HCT116 (cell line): ENCODE results near the gene ANKMY2. TPM values are rescaled to one million over a fixed set of nuclear protein-coding genes. Genes with fewer than 3 reads are reported as not detected.

Experiments used
- ATAC-seq: fragments of 200-7000 bp; cut with Tn5 transposase; 2 replicates; pipeline ENCODE4 v1.9.1; 2020; ENCODE audit warnings: mild to moderate bottlenecking, moderate library complexity
- BruUV-seq: library from RNA; stranded (reverse); fragments of 400-500 nt; replicated peaks from 2 replicates; lab custom pipeline; 2021; lab: Mats Ljungman, UMichigan
- CTCF ChIA-PET: fragments of 300-600 bp; sonication (Branson Sonifier 250); formaldehyde crosslinking; loops from one replicate; lab custom pipeline; 2021; ENCODE audit warnings: antibody characterized with exemption; lab: Charles Lee
- POLR2A ChIA-PET: fragments of 300-600, 350-600 bp; sonication (Branson Sonifier 250); formaldehyde crosslinking; loops from one replicate; lab custom pipeline; 2021; ENCODE audit warnings: antibody characterized with exemption; lab: Charles Lee
- RAD21 ChIA-PET, 2 experiments: fragments of 300-600 bp; sonication (Branson Sonifier 250); formaldehyde crosslinking; loops; one replicate each; lab custom pipeline; 2023; ENCODE audit warnings: low total read pairs in 2 of 2; ENCODE audit not compliant: uncharacterized antibody in 2 of 2, unreplicated experiment in 2 of 2, low non-redundant PET in 1 of 2; lab: Charles Lee
- DNase-seq: peaks from one replicate; pipeline ENCODE4 v3.0.0-alpha.2; 2010; ENCODE audit warnings: low read depth, low spot score
- H2AFZ ChIP-seq: fragments of 200-600 bp; shearing (Covaris generic), sonication (generic); 2 replicates; pipeline ENCODE4 v1.6.1; 2017; ENCODE audit warnings: low read depth, mixed run types, mixed read lengths, antibody characterized with exemption, low read length; ENCODE audit not compliant: poor library complexity, severe bottlenecking
- H3K27ac ChIP-seq: 2 replicates; pipeline ENCODE4 v1.5.1; 2012; ENCODE audit warnings: low read depth, low read length
- H3K27me3 ChIP-seq: fragments of 200-600 bp; sonication (generic); 2 replicates; pipeline ENCODE4 v1.6.1; 2016; ENCODE audit warnings: mixed run types, low read length, mixed read lengths; ENCODE audit not compliant: insufficient read depth
- H3K36me3 ChIP-seq, 2 experiments: fragments of 200-500 bp in 1 of 2; fragments of 200-600 bp in 1 of 2; sonication (Bioruptor generic) in 1 of 2; sonication (generic) in 1 of 2; 2 replicates each; pipeline versions ENCODE4 v1.5.1 to v1.6.1; 2014 to 2016; ENCODE audit warnings: low read length in 2 of 2, inconsistent platforms in 1 of 2, mixed read lengths in 1 of 2, mixed run types in 1 of 2; ENCODE audit not compliant: insufficient read depth in 2 of 2, control insufficient read depth in 1 of 2
- H3K4me1 ChIP-seq, 2 experiments: fragments of 200-600 bp in 1 of 2; sonication (generic) in 1 of 2; 2 replicates each; pipeline versions ENCODE4 v1.5.1 to v1.6.1; 2012 to 2017; ENCODE audit warnings: low read length in 2 of 2, inconsistent platforms in 1 of 2, mild to moderate bottlenecking in 1 of 2, mixed read lengths in 1 of 2, mixed run types in 1 of 2, moderate library complexity in 1 of 2; ENCODE audit not compliant: insufficient read depth in 2 of 2, control insufficient read depth in 1 of 2
- H3K4me2 ChIP-seq: fragments of 200-600 bp; sonication (generic); 2 replicates; pipeline ENCODE4 v1.6.1; 2017; ENCODE audit warnings: mixed run types, low read length, mixed read lengths
- H3K4me3 ChIP-seq, 2 experiments: fragments of 200-600 bp in 1 of 2; sonication (generic) in 1 of 2; replicated peaks in 1 of 2; 2 replicates each; pipeline ENCODE4 v1.5.1; 2011 to 2016; ENCODE audit warnings: low read length in 2 of 2, control low read depth in 1 of 2, low read depth in 1 of 2, mild to moderate bottlenecking in 1 of 2, mixed read lengths in 1 of 2, mixed run types in 1 of 2
- H3K79me2 ChIP-seq: fragments of 200-600 bp; sonication (generic); 2 replicates; pipeline ENCODE4 v1.6.1; 2017; ENCODE audit warnings: mild to moderate bottlenecking, mixed run types, low read length, moderate library complexity, mixed read lengths; ENCODE audit not compliant: insufficient read depth
- H3K9ac ChIP-seq: fragments of 200-600 bp; sonication (generic); 2 replicates; pipeline ENCODE4 v1.6.1; 2016; ENCODE audit warnings: low read length, mixed read lengths
- H3K9me2 ChIP-seq: fragments of 200-600 bp; sonication (generic), shearing (Covaris generic); 2 replicates; pipeline ENCODE4 v1.6.1; 2017; ENCODE audit warnings: mixed run types, mild to moderate bottlenecking, moderate library complexity; ENCODE audit not compliant: insufficient read depth
- H3K9me3 ChIP-seq, 2 experiments: fragments of 200-500 bp in 1 of 2; fragments of 200-600 bp in 1 of 2; sonication (Bioruptor generic) in 1 of 2; sonication (generic) in 1 of 2; 2 replicates each; pipeline ENCODE4 v1.6.1; 2014 to 2017; ENCODE audit warnings: low read length in 2 of 2, mixed read lengths in 2 of 2, inconsistent platforms in 1 of 2, low read depth in 1 of 2, mild to moderate bottlenecking in 1 of 2, mixed run types in 1 of 2, moderate library complexity in 1 of 2; ENCODE audit not compliant: control insufficient read depth in 1 of 2, insufficient read depth in 1 of 2
- H4K20me1 ChIP-seq: fragments of 200-600 bp; sonication (generic), shearing (Covaris generic); 2 replicates; pipeline ENCODE4 v1.6.1; 2017; ENCODE audit warnings: mixed run types, mild to moderate bottlenecking, moderate library complexity; ENCODE audit not compliant: insufficient read depth
- CBX3 ChIP-seq: IDR thresholded peaks from 2 replicates; pipeline ENCODE4 v1.6.1; 2012; ENCODE audit warnings: low read depth
- ELF1 ChIP-seq: IDR thresholded peaks from 2 replicates; pipeline ENCODE4 v1.6.1; 2012; ENCODE audit warnings: low read depth, borderline replicate concordance
- EZH2 ChIP-seq: fragments of 200-600 bp; sonication (generic); IDR thresholded peaks from 2 replicates; pipeline ENCODE4 v1.6.1; 2017; ENCODE audit warnings: antibody characterized with exemption, mixed run types
- JUND ChIP-seq: IDR thresholded peaks from 2 replicates; pipeline ENCODE4 v1.6.1; 2012
- POLR2AphosphoS5 ChIP-seq: IDR thresholded peaks from 2 replicates; pipeline ENCODE4 v1.6.1; 2011; ENCODE audit warnings: mild to moderate bottlenecking, low read depth, low read length, moderate library complexity
- REST ChIP-seq: IDR thresholded peaks from 2 replicates; pipeline ENCODE4 v1.6.1; 2012; ENCODE audit warnings: low read depth
- SIN3A ChIP-seq: IDR thresholded peaks from 2 replicates; pipeline ENCODE4 v1.6.1; 2012; ENCODE audit warnings: low read depth
- SP1 ChIP-seq: IDR thresholded peaks from 2 replicates; pipeline ENCODE4 v1.6.1; 2012; ENCODE audit warnings: low read depth
- SRF ChIP-seq: IDR thresholded peaks from 2 replicates; pipeline ENCODE4 v1.6.1; 2012; ENCODE audit warnings: low read depth
- TCF7L2 ChIP-seq: IDR thresholded peaks from 2 replicates; pipeline ENCODE4 v1.7.0; 2011; ENCODE audit warnings: borderline replicate concordance, inconsistent platforms; ENCODE audit not compliant: insufficient read depth, insufficient read length; ENCODE audit errors: extremely low read depth
- ZNF274 ChIP-seq: fragments of 200-500 bp; sonication (Bioruptor generic); IDR thresholded peaks from 2 replicates; pipeline ENCODE4 v1.6.1; 2014; ENCODE audit warnings: mild to moderate bottlenecking, low read depth, low read length, inconsistent platforms
- intact Hi-C: fragments of 100-400 bp; cut with micrococcal nuclease; formaldehyde crosslinking; loops from 2 replicates; pipeline ENCODE4 v1.10.0; 2022
- total RNA-seq: library from RNA; stranded (reverse); gene quantifications from one replicate; pipeline ENCODE4 v1.2.1, GENCODE V29; 2021; ENCODE audit not compliant: unreplicated experiment
- TF ChIP-seq, protein P1 (sequence below): IDR thresholded peaks from 2 replicates; pipeline ENCODE4 v1.6.1; 2012

Gene ANKMY2
- total RNA-seq, 1 experiment from 2014 or later: 24.9 TPM

DNA sequence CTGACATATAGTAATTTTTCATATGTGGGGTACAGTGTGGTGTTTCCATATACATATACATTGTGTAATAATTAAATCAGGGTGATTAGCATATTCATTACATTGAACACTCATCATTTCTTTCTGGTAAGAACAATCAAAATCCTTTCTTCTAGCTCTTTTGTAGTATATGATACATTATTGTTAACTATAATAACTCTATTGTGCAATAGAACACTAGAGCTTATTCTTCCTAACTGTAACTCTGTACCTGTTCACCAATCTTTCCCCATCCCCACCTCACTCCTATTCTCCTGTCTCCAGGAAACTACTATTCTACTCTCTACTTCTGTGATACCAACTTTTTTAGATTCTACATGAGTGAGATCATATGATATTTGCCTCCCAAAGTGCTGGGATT is 9.8 kb upstream of the ANKMY2 start (continued):
- TF ChIP-seq REST (no peak), ZNF274 (no peak), TCF7L2 (no peak), EZH2 (no peak), SRF (no peak), JUND (no peak), CBX3 (no peak), POLR2AphosphoS5 (no peak), ELF1 (no peak), SIN3A (no peak)
- TF ChIP-seq, protein P1, sequence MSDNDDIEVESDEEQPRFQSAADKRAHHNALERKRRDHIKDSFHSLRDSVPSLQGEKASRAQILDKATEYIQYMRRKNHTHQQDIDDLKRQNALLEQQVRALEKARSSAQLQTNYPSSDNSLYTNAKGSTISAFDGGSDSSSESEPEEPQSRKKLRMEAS: no peak

GRCh38 chr7:16652888-16653287 is 7.3 kb upstream of the ANKMY2 start:
- BruUV-seq: no TSS peak
- POLR2A ChIA-PET: no interaction called here
- intact Hi-C loops: no loop called here

More at GRCh38 chr7:16652888-16653287, 7.3 kb upstream of the ANKMY2 start:
- H3K27ac ChIP-seq: peak overlapping the region; percentile 12; the same call in 1 of the 2 replicates
- H3K4me1 ChIP-seq: peaks cover 24 to 26% of the 10 kb centered on the region in 2 experiments; a peak in 3 of 4 replicates
- H3K36me3 ChIP-seq: 0 out of 4 replicates have a peak, but pooled peaks cover 0 to 4% of the 10 kb centered on the region in 2 experiments
- H3K9me2 ChIP-seq: no peaks in the 10 kb centered on the region
- no peaks in the 10 kb centered on the region for H3K9me3 ChIP-seq
- no peaks in the 10 kb centered on the region for H3K27me3 ChIP-seq
- peaks cover 6% of the 10 kb centered on the region; the same call in 1 of the 2 replicates for H4K20me1 ChIP-seq
- H2AFZ ChIP-seq: no peak overlapping the region
- ATAC-seq: no peak
- ChIA-PET CTCF (no interaction called here), RAD21 (no interaction called here)
- peaks cover 100% of the 10 kb centered on the region for H3K79me2 ChIP-seq
- no peak overlapping the region for H3K4me3 ChIP-seq
- TF ChIP-seq JUND (no peak), SP1 (0 out of 2 replicates have a peak, but pooled peaks have one; percentile 18)
- DNase-seq: no peak
- no peak overlapping the region for H3K9ac ChIP-seq
- no peak overlapping the region for H3K4me2 ChIP-seq
